ENCODE measurements around the gene MRPL18. TPM values are rescaled to one million over a fixed set of nuclear protein-coding genes. Genes with fewer than 3 reads are reported as not detected.

MRPL18 gene
- total RNA-seq, result 40.5 and 52.6 TPM in 2 replicates

GRCh38 chr6:159790149-159790955 lies at the start of gene MRPL18:
Gene MRPL18, plus strand, starts transcription at chr6:159790467. Its CDS starts 121 bp downstream, at chr6:159790588.

GRCh38 chr6:159761873-159762680 lies 28.2 kb upstream of the MRPL18 start, which contains the start of gene ACAT2:
Gene ACAT2, plus strand, starts transcription at chr6:159762045. Its CDS starts 43 bp downstream, at chr6:159762088.

GRCh38 chr6:159789377-159790148 lies 704 bp upstream of the MRPL18 start, which contains the start of gene TCP1:
Gene TCP1, minus strand, starts transcription at chr6:159789602. Its CDS starts 134 bp downstream, at chr6:159789468.

GRCh38 chr6:159800141-159800865 lies 10.0 kb downstream of the MRPL18 start, which contains the start of gene PNLDC1:
Gene PNLDC1, plus strand, starts transcription at chr6:159800276. Its CDS starts 32 bp downstream, at chr6:159800308.

Other genes with a start within 250 kb of the MRPL18 start
- 56.7 and 541 TPM in 2 replicates for gene SOD2, start 97.2 kb upstream of the MRPL18 start, total RNA-seq
- 92.8 and 97.9 TPM in 2 replicates for gene WTAP, start 63.0 kb upstream of the MRPL18 start, total RNA-seq
- 23.3 and 33.4 TPM in 2 replicates for gene ACAT2, start 28.4 kb upstream of the MRPL18 start, total RNA-seq
- 237 and 350 TPM in 2 replicates for gene TCP1, start 865 bp upstream of the MRPL18 start, total RNA-seq
- not detected in 2 replicates for gene PNLDC1, start 9.8 kb downstream of the MRPL18 start, total RNA-seq
- not detected in 2 replicates for gene MAS1, start 100.5 kb downstream of the MRPL18 start, total RNA-seq
- 107 and 119 TPM in 2 replicates for gene IGF2R, start 178.6 kb downstream of the MRPL18 start, total RNA-seq